AG10803 (cell line): ENCODE data around the gene RABAC1.

Source experiments
- DNase-seq: peaks from one replicate; pipeline ENCODE4 v3.0.0; 2010; ENCODE audit warnings: low read depth
- H3K4me3 ChIP-seq: 2 replicates; pipeline ENCODE4 v1.5.1; 2011; ENCODE audit warnings: mild to moderate bottlenecking, low read length, control low read depth
- TF ChIP-seq, protein P1 (sequence below): conservative IDR thresholded peaks from 2 replicates; pipeline ENCODE4 v1.5.1; 2011; ENCODE audit warnings: mild to moderate bottlenecking, low read length, control low read depth, inconsistent platforms

The RABAC1 gene

GRCh38 chr19:41921577-41922576, 37.2 kb downstream of the RABAC1 start:
- H3K4me3 ChIP-seq = no peak overlapping the region
- TF ChIP-seq, protein P1, sequence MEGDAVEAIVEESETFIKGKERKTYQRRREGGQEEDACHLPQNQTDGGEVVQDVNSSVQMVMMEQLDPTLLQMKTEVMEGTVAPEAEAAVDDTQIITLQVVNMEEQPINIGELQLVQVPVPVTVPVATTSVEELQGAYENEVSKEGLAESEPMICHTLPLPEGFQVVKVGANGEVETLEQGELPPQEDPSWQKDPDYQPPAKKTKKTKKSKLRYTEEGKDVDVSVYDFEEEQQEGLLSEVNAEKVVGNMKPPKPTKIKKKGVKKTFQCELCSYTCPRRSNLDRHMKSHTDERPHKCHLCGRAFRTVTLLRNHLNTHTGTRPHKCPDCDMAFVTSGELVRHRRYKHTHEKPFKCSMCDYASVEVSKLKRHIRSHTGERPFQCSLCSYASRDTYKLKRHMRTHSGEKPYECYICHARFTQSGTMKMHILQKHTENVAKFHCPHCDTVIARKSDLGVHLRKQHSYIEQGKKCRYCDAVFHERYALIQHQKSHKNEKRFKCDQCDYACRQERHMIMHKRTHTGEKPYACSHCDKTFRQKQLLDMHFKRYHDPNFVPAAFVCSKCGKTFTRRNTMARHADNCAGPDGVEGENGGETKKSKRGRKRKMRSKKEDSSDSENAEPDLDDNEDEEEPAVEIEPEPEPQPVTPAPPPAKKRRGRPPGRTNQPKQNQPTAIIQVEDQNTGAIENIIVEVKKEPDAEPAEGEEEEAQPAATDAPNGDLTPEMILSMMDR = no peak

GRCh38 chr19:41920882-41921576, 38.1 kb downstream of the RABAC1 start:
- DNase-seq = no peak
- no peak overlapping the region for H3K4me3 ChIP-seq
- TF ChIP-seq, protein P1 = no peak

More at GRCh38 chr19:41921577-41922576, 37.2 kb downstream of the RABAC1 start:
- DNase-seq = no peak

GRCh38 chr19:41919948-41920712, 39.0 kb downstream of the RABAC1 start:
- TF ChIP-seq, protein P1 = no peak

DNA sequence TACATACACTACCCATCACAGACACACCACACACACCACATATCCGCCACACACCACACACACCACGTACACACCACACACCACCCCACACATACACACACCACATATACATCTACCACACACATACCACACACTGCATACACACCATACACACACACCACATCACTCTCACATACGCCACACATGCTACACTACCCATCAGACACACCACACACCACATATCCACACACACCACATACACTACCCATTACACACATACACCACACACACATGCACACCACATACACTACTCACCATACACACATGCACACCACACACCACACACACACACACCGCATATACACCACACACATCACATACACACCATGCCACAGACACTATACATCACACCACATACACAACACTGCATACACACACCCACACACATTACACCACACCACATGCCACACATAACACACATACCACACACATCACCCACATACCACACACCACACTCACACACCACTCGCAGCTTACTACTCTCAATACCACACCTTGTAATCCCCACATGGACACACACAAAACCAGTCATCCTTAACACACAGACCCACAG, 40.4 kb downstream of the RABAC1 start:
- H3K4me3 ChIP-seq = no peak overlapping the region
- peak; percentile 44 for DNase-seq
- TF ChIP-seq, protein P1 = no peak

More at GRCh38 chr19:41919948-41920712, 39.0 kb downstream of the RABAC1 start:
- DNase-seq = no peak
- H3K4me3 ChIP-seq = no peak overlapping the region

- no peak for DNase-seq
- TF ChIP-seq, protein P1 = no peak
- H3K4me3 ChIP-seq = no peak overlapping the region
Measured at GRCh38 chr19:41918095-41918494, 41.0 kb downstream of the RABAC1 start.

DNA sequence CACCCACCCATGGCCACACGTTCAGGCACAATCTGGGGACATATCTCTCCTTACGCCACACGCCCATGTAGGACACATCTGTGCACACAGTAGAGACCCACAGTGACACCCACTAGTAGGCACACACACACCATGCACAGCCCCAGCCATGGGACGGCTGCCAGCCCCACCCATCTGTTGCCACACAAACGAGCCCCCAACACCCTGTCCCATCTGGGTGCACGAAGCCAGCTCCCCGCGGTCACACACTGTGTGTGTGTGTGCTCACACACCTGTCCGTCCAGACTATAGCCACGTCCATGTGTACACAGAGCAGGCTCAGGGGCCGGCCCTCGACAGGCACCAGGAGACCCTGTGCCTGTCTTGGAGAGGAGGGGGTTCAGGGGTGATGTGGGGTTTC, 41.4 kb downstream of the RABAC1 start:
- no peak for DNase-seq
- no peak overlapping the region for H3K4me3 ChIP-seq
- TF ChIP-seq, protein P1 = no peak
